ENCODE results near the gene SMARCC2. TPM values are rescaled to one million over a fixed set of nuclear protein-coding genes. Genes with fewer than 3 reads are reported as not detected.

The SMARCC2 gene
- total RNA-seq, 1 experiment from 2014 or later: 150 TPM

- H3K9me3 Mint-ChIP-seq (ENCODE audit: low read depth, unreplicated experiment): no peaks in the 10 kb centered on the region
- H3K27ac Mint-ChIP-seq (ENCODE audit: unreplicated experiment): no peak overlapping the region
- no TSS peak for BruUV-seq (replicated peaks)
- no peaks in the 10 kb centered on the region for H3K27me3 Mint-ChIP-seq (ENCODE audit: unreplicated experiment)
- no peak for DNase-seq
- TF ChIP-seq CTCF (IDR thresholded peaks at IDR 0.05; ENCODE audit: unreplicated experiment): no peak
- CTCF ChIA-PET: interaction anchor here (0.7 kb wide), 1 partner anchor 98 kb away, joined by 3 read pairs; no protein-coding TSS in a partner anchor
- intact Hi-C loops (cut with micrococcal nuclease; ENCODE audit: unreplicated experiment): no loop called here
- peaks cover 20% of the 10 kb centered on the region for H3K36me3 Mint-ChIP-seq (ENCODE audit: insufficient read depth, unreplicated experiment)
- peaks cover 20% of the 10 kb centered on the region for H3K4me1 Mint-ChIP-seq (ENCODE audit: low read depth, unreplicated experiment)
- no peak overlapping the region for H3K4me3 Mint-ChIP-seq (ENCODE audit: low read depth, unreplicated experiment)
Observed at GRCh38 chr12:56229082-56229481, 39.8 kb upstream of the SMARCC2 start.

- Mint-ChIP-seq H3K27ac (ENCODE audit: unreplicated experiment) (peak overlapping the region; percentile 73), H3K4me3 (ENCODE audit: low read depth, unreplicated experiment) (peak overlapping the region; percentile 78), H3K27me3 (ENCODE audit: unreplicated experiment) (no peaks in the 10 kb centered on the region), H3K36me3 (ENCODE audit: insufficient read depth, unreplicated experiment) (peaks cover 51% of the 10 kb centered on the region), H3K4me1 (ENCODE audit: low read depth, unreplicated experiment) (peaks cover 18% of the 10 kb centered on the region), H3K9me3 (ENCODE audit: low read depth, unreplicated experiment) (no peaks in the 10 kb centered on the region)
- no TSS peak for BruUV-seq (replicated peaks)
- no peak for TF ChIP-seq CTCF (IDR thresholded peaks at IDR 0.05; ENCODE audit: unreplicated experiment)
- intact Hi-C loops (cut with micrococcal nuclease; ENCODE audit: unreplicated experiment): loop anchor here (1.0 kb wide), 1 partner anchor 106 kb away; no protein-coding TSS in a partner anchor
- CTCF ChIA-PET: interaction anchor here (0.7 kb wide), 1 partner anchor 297 kb away, joined by 3 read pairs; the partner anchor contains the start of gene RBMS2
- DNase-seq: no peak
Observed at GRCh38 chr12:56224954-56225353, 35.7 kb upstream of the SMARCC2 start.

- TF ChIP-seq CTCF (IDR thresholded peaks at IDR 0.05; ENCODE audit: unreplicated experiment): peak; percentile 95
- H3K4me3 Mint-ChIP-seq (ENCODE audit: low read depth, unreplicated experiment): peak within 1 kb of the TSS; percentile 78
- peaks cover 56% of the 10 kb centered on the region for H3K36me3 Mint-ChIP-seq (ENCODE audit: insufficient read depth, unreplicated experiment)
- CTCF ChIA-PET: interaction anchor here (0.6 kb wide), 1 partner anchor 264 kb away, joined by 3 read pairs; the partner anchor contains the start of gene GLS2
- peaks cover 17% of the 10 kb centered on the region for H3K4me1 Mint-ChIP-seq (ENCODE audit: low read depth, unreplicated experiment)
- H3K27ac Mint-ChIP-seq (ENCODE audit: unreplicated experiment): peak within 1 kb of the TSS; percentile 73
- intact Hi-C loops (cut with micrococcal nuclease; ENCODE audit: unreplicated experiment): loop anchor here (1.0 kb wide), 1 partner anchor 105 kb away; no protein-coding TSS in a partner anchor
- DNase-seq: peak; percentile 99
- no peaks in the 10 kb centered on the region for H3K27me3 Mint-ChIP-seq (ENCODE audit: unreplicated experiment)
- no TSS peak for BruUV-seq (replicated peaks)
- no peaks in the 10 kb centered on the region for H3K9me3 Mint-ChIP-seq (ENCODE audit: low read depth, unreplicated experiment)
Observed at GRCh38 chr12:56224102-56224701, 34.9 kb upstream of the SMARCC2 start, which contains the start of gene NABP2. Gene NABP2 (plus strand): TSS chr12:56224342. CDS start chr12:56224857, 515 bp downstream.

- no peaks in the 10 kb centered on the region for H3K27me3 Mint-ChIP-seq (ENCODE audit: unreplicated experiment)
- BruUV-seq (replicated peaks): no TSS peak
- H3K4me3 Mint-ChIP-seq (ENCODE audit: low read depth, unreplicated experiment): peak overlapping the region; percentile 78
- no peak for DNase-seq
- intact Hi-C loops (cut with micrococcal nuclease; ENCODE audit: unreplicated experiment): loop anchor here (1.0 kb wide), 1 partner anchor 104 kb away; no protein-coding TSS in a partner anchor
- peaks cover 17% of the 10 kb centered on the region for H3K4me1 Mint-ChIP-seq (ENCODE audit: low read depth, unreplicated experiment)
- no peaks in the 10 kb centered on the region for H3K9me3 Mint-ChIP-seq (ENCODE audit: low read depth, unreplicated experiment)
- peak overlapping the region; percentile 73 for H3K27ac Mint-ChIP-seq (ENCODE audit: unreplicated experiment)
- no peak for TF ChIP-seq CTCF (IDR thresholded peaks at IDR 0.05; ENCODE audit: unreplicated experiment)
- CTCF ChIA-PET: no interaction called here
- peaks cover 56% of the 10 kb centered on the region for H3K36me3 Mint-ChIP-seq (ENCODE audit: insufficient read depth, unreplicated experiment)
Observed at GRCh38 chr12:56223571-56224101, 34.4 kb upstream of the SMARCC2 start.
